Panc1 (cell line): ENCODE measurements around the gene IL1RAPL1. TPM values are rescaled to one million over a fixed set of nuclear protein-coding genes. Genes with fewer than 3 reads are reported as not detected.

ENCODE experiments used
- ATAC-seq: fragments of 200-7000 bp; cut with Tn5 transposase; 2 replicates; pipeline ENCODE4 v1.9.1; 2020; ENCODE audit warnings: mild to moderate bottlenecking, moderate library complexity
- BruUV-seq: library from RNA; stranded (reverse); fragments of 400-500 nt; replicated peaks from 2 replicates; lab custom pipeline; 2021; lab: Mats Ljungman, UMichigan
- CTCF ChIA-PET: fragments of 300-600 bp; sonication (Branson Sonifier 250); formaldehyde crosslinking; loops from one replicate; lab custom pipeline; 2022; ENCODE audit warnings: antibody characterized with exemption; lab: Charles Lee
- POLR2A ChIA-PET: fragments of 300-600 bp; sonication (Branson Sonifier 250); formaldehyde crosslinking; loops from one replicate; lab custom pipeline; 2022; ENCODE audit warnings: antibody characterized with exemption; lab: Charles Lee
- DNase-seq: peaks from one replicate; pipeline ENCODE4 v3.0.0-alpha.2; 2010; ENCODE audit warnings: low read depth, low spot score
- H3K27ac ChIP-seq: 2 replicates; pipeline ENCODE4 v1.5.1; 2011; ENCODE audit warnings: mild to moderate bottlenecking, low read length, inconsistent platforms
- H3K27me3 ChIP-seq: fragments of 200-500 bp; sonication (Bioruptor generic); 2 replicates; pipeline ENCODE4 v1.6.0; 2014; ENCODE audit warnings: low read length, inconsistent platforms; ENCODE audit not compliant: control insufficient read depth, insufficient read depth
- H3K36me3 ChIP-seq: fragments of 200-500 bp; sonication (Bioruptor generic); 2 replicates; pipeline ENCODE4 v1.5.1; 2014; ENCODE audit warnings: inconsistent platforms, mild to moderate bottlenecking, low read length, moderate library complexity; ENCODE audit not compliant: control insufficient read depth, insufficient read depth
- H3K4me1 ChIP-seq: 2 replicates; pipeline ENCODE4 v1.5.1; 2011; ENCODE audit warnings: inconsistent platforms, mild to moderate bottlenecking, low read length, moderate library complexity; ENCODE audit not compliant: control insufficient read depth, insufficient read depth
- H3K4me3 ChIP-seq, 2 experiments: 2 replicates each; pipeline ENCODE4 v1.5.1; 2011 to 2012; ENCODE audit warnings: low read depth in 2 of 2, low read length in 2 of 2, mild to moderate bottlenecking in 2 of 2, inconsistent platforms in 1 of 2, moderate library complexity in 1 of 2
- H3K9me3 ChIP-seq: fragments of 200-500 bp; sonication (Bioruptor generic); 2 replicates; pipeline ENCODE4 v1.5.1; 2014; ENCODE audit warnings: low read depth, mild to moderate bottlenecking, inconsistent platforms, low read length, moderate library complexity; ENCODE audit not compliant: control insufficient read depth, insufficient read depth
- CTCF ChIP-seq: fragments of 450-650 bp; IDR thresholded peaks from 2 replicates; pipeline ENCODE4 v1.5.1; 2017; ENCODE audit warnings: mild to moderate bottlenecking
- POLR2AphosphoS5 ChIP-seq: IDR thresholded peaks from 2 replicates; pipeline ENCODE4 v1.6.1; 2012; ENCODE audit warnings: mild to moderate bottlenecking, low read depth, low read length, moderate library complexity
- SIN3A ChIP-seq: IDR thresholded peaks from 2 replicates; pipeline ENCODE4 v1.6.1; 2012; ENCODE audit warnings: low read depth, mild to moderate bottlenecking, low read length, moderate library complexity, borderline replicate concordance; ENCODE audit not compliant: insufficient read depth
- TCF7L2 ChIP-seq: IDR thresholded peaks from 2 replicates; pipeline ENCODE4 v1.6.1; 2011; ENCODE audit warnings: mild to moderate bottlenecking, low read depth, low read length, inconsistent platforms
- in situ Hi-C: cut with HindIII; loops from 2 replicates; pipeline ENCODE4 v1.10.0; 2016; ENCODE audit warnings: low sequenced_read_pairs, low pct_unique_long_range_greater_than_20kb
- intact Hi-C: fragments of 100-400 bp; cut with micrococcal nuclease; formaldehyde crosslinking; loops from one replicate; pipeline ENCODE4 v1.10.0; 2022; ENCODE audit not compliant: unreplicated experiment
- total RNA-seq: library from RNA; stranded (reverse); gene quantifications from one replicate; pipeline ENCODE4 v1.2.1, GENCODE V29; 2021; ENCODE audit not compliant: unreplicated experiment
- TF ChIP-seq, protein P1 (sequence below), 2 experiments: IDR thresholded peaks; 2 replicates each; pipeline ENCODE4 v1.6.1; 2011 to 2012; ENCODE audit warnings: low read depth in 2 of 2, control low read depth in 1 of 2, low read length in 1 of 2, mild to moderate bottlenecking in 1 of 2, moderate library complexity in 1 of 2; ENCODE audit not compliant: insufficient read depth in 1 of 2

The IL1RAPL1 gene
- total RNA-seq, 1 experiment from 2014 or later = 0.59 TPM

- Histone ChIP-seq H3K4me1 (no peaks in the 10 kb centered on the region), H3K4me3 (no peak overlapping the region), H3K36me3 (no peaks in the 10 kb centered on the region), H3K27ac (no peak overlapping the region), H3K27me3 (no peaks in the 10 kb centered on the region), H3K9me3 (no peaks in the 10 kb centered on the region)
- no TSS peak for BruUV-seq
- in situ Hi-C loops = no loop called here
- TF ChIP-seq CTCF = no peak
- no peak for TF ChIP-seq SIN3A
- no peak for TF ChIP-seq POLR2AphosphoS5
- TF ChIP-seq, protein P1, sequence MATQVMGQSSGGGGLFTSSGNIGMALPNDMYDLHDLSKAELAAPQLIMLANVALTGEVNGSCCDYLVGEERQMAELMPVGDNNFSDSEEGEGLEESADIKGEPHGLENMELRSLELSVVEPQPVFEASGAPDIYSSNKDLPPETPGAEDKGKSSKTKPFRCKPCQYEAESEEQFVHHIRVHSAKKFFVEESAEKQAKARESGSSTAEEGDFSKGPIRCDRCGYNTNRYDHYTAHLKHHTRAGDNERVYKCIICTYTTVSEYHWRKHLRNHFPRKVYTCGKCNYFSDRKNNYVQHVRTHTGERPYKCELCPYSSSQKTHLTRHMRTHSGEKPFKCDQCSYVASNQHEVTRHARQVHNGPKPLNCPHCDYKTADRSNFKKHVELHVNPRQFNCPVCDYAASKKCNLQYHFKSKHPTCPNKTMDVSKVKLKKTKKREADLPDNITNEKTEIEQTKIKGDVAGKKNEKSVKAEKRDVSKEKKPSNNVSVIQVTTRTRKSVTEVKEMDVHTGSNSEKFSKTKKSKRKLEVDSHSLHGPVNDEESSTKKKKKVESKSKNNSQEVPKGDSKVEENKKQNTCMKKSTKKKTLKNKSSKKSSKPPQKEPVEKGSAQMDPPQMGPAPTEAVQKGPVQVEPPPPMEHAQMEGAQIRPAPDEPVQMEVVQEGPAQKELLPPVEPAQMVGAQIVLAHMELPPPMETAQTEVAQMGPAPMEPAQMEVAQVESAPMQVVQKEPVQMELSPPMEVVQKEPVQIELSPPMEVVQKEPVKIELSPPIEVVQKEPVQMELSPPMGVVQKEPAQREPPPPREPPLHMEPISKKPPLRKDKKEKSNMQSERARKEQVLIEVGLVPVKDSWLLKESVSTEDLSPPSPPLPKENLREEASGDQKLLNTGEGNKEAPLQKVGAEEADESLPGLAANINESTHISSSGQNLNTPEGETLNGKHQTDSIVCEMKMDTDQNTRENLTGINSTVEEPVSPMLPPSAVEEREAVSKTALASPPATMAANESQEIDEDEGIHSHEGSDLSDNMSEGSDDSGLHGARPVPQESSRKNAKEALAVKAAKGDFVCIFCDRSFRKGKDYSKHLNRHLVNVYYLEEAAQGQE (IDR thresholded peaks at IDR 0.05; ENCODE audit: insufficient read depth in 1 of 2, low read depth in 2 of 2, low read length in 1 of 2) = no peak
- no peak for TF ChIP-seq TCF7L2
- ChIA-PET CTCF (no interaction called here), POLR2A (no interaction called here)
- intact Hi-C loops = no loop called here
- DNase-seq (no peak), ATAC-seq (no peak)
Measured at GRCh38 chrX:29824176-29824906, 1237.1 kb downstream of the IL1RAPL1 start.

- no peak overlapping the region for H3K4me3 ChIP-seq
- in situ Hi-C loops (no loop called here), intact Hi-C loops (no loop called here)
- no peak for DNase-seq
- no peaks in the 10 kb centered on the region for H3K36me3 ChIP-seq
- TF ChIP-seq, protein P1 (IDR thresholded peaks at IDR 0.05; ENCODE audit: insufficient read depth in 1 of 2, low read depth in 2 of 2, low read length in 1 of 2) = no peak
- TF ChIP-seq SIN3A (no peak), POLR2AphosphoS5 (no peak)
- ChIA-PET POLR2A (no interaction called here), CTCF (no interaction called here)
- BruUV-seq = no TSS peak
- H3K4me1 ChIP-seq = no peaks in the 10 kb centered on the region
- no peak for ATAC-seq
- no peaks in the 10 kb centered on the region for H3K9me3 ChIP-seq
- H3K27ac ChIP-seq = no peak overlapping the region
- no peaks in the 10 kb centered on the region for H3K27me3 ChIP-seq
Measured at GRCh38 chrX:29826742-29827141, 1239.5 kb downstream of the IL1RAPL1 start.
